Prostate gland (tissue), 2 donors: ENCODE results near the gene TBCA. TPM values are rescaled to one million over a fixed set of nuclear protein-coding genes. Genes with fewer than 3 reads are reported as not detected.
A peak's percentile ranks its signal among the peaks of the same experiment; 100 is the strongest.

Experiments used
- DNase-seq: peaks from one replicate; pipeline ENCODE4 v3.0.0-alpha.2; 2019; ENCODE audit warnings: low spot score
- H3K27ac ChIP-seq, 2 donors: fragments of 200-600 bp; sonication (generic); 2 replicates each; pipeline ENCODE4 v1.5.1; 2017 to 2019
- H3K27me3 ChIP-seq: fragments of 200-600 bp; sonication (generic); replicated peaks from 2 replicates; pipeline ENCODE4 v1.5.1; 2019; ENCODE audit not compliant: insufficient read depth
- H3K36me3 ChIP-seq, 2 donors: fragments of 200-600 bp; sonication (generic); 1 replicate in 1 of 2; 2 replicates in 1 of 2; pipeline versions ENCODE4 v1.5.1 to v1.8.1; 2017 to 2019
- H3K4me1 ChIP-seq: fragments of 200-600 bp; sonication (generic); replicated peaks from 2 replicates; pipeline ENCODE4 v1.5.1; 2019
- H3K4me3 ChIP-seq, 2 donors: fragments of 200-600 bp; sonication (generic); 2 replicates each; pipeline ENCODE4 v1.5.1; 2017 to 2019
- H3K9me3 ChIP-seq: fragments of 200-600 bp; sonication (generic); 2 replicates; pipeline ENCODE4 v1.5.1; 2017
- POLR2A ChIP-seq: fragments of 450-650 bp; IDR thresholded peaks from one replicate; pipeline ENCODE4 v1.6.1; 2016; ENCODE audit warnings: antibody characterized with exemption, mild to moderate bottlenecking
- POLR2AphosphoS5 ChIP-seq: sonication (generic); formaldehyde crosslinking; IDR thresholded peaks from one replicate; pipeline ENCODE4 v1.6.1; 2017; ENCODE audit warnings: antibody characterized with exemption
- WGBS: methylation state at CpG from one replicate; pipeline ENCODE4 v1.1.5; 2018; 5-methylcytosine and 5-hydroxymethylcytosine counted together
- intact Hi-C: fragments of 100-400 bp; cut with DNase I; formaldehyde crosslinking; loops from one replicate; pipeline ENCODE4 v1.14.2; 2022
- total RNA-seq, 2 donors: library from RNA; depleted of rRNA; stranded (reverse); fragments of >200 nt; gene quantifications; one replicate each; pipeline ENCODE4 v1.1.0, GENCODE V29; 2016
- TF ChIP-seq, protein P1 (sequence below), 4 experiments: fragments of 200-600 bp in 2 of 4; fragments of 450-650 bp in 2 of 4; sonication (generic) in 2 of 4; IDR thresholded peaks; 1 replicate in 3 of 4; 2 replicates in 1 of 4; pipeline ENCODE4 v1.5.1; 2016 to 2019; ENCODE audit warnings: antibody characterized with exemption in 4 of 4, mild to moderate bottlenecking in 2 of 4, moderate library complexity in 2 of 4

The TBCA gene
- total RNA-seq, 2 donors from 2014 or later, result 120 to 180 TPM

DNA sequence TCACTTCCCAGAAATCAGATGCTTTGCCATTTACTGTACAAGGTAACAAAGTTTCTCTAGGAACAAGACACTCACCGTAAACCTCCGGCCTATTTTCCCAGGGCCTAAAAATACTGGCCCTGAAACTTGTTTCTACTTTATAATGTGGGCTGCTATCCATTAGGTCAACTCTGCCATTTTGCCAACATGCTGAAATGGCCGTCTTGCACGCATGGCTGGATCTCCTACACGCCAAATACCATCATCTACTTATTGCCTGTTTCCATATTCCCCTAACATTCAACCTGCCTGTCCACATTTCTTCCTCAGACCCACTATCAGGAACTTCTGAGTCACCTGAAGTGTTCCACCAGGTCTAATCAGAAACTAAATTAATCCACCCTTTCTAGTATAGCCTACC is 4.7 kb downstream of the TBCA start:
- intact Hi-C loops, result loop anchor here (10.0 kb wide), 1 partner anchor 127 kb away; no protein-coding TSS in a partner anchor
- TF ChIP-seq, protein P1, sequence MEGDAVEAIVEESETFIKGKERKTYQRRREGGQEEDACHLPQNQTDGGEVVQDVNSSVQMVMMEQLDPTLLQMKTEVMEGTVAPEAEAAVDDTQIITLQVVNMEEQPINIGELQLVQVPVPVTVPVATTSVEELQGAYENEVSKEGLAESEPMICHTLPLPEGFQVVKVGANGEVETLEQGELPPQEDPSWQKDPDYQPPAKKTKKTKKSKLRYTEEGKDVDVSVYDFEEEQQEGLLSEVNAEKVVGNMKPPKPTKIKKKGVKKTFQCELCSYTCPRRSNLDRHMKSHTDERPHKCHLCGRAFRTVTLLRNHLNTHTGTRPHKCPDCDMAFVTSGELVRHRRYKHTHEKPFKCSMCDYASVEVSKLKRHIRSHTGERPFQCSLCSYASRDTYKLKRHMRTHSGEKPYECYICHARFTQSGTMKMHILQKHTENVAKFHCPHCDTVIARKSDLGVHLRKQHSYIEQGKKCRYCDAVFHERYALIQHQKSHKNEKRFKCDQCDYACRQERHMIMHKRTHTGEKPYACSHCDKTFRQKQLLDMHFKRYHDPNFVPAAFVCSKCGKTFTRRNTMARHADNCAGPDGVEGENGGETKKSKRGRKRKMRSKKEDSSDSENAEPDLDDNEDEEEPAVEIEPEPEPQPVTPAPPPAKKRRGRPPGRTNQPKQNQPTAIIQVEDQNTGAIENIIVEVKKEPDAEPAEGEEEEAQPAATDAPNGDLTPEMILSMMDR (IDR thresholded peaks at IDR 0.05), result no peak
- TF ChIP-seq POLR2AphosphoS5 (no peak), POLR2A (no peak)
- H3K27me3 ChIP-seq, result no peaks in the 10 kb centered on the region
- no peak for DNase-seq
- no peak overlapping the region for H3K4me3 ChIP-seq
- H3K36me3 ChIP-seq, result no peaks in the 10 kb centered on the region
- H3K4me1 ChIP-seq, result peaks cover 17% of the 10 kb centered on the region
- 83% methylated on average over 5 of the region's 5 CpGs for WGBS
- no peaks in the 10 kb centered on the region for H3K9me3 ChIP-seq
- H3K27ac ChIP-seq, result no peak overlapping the region

DNA sequence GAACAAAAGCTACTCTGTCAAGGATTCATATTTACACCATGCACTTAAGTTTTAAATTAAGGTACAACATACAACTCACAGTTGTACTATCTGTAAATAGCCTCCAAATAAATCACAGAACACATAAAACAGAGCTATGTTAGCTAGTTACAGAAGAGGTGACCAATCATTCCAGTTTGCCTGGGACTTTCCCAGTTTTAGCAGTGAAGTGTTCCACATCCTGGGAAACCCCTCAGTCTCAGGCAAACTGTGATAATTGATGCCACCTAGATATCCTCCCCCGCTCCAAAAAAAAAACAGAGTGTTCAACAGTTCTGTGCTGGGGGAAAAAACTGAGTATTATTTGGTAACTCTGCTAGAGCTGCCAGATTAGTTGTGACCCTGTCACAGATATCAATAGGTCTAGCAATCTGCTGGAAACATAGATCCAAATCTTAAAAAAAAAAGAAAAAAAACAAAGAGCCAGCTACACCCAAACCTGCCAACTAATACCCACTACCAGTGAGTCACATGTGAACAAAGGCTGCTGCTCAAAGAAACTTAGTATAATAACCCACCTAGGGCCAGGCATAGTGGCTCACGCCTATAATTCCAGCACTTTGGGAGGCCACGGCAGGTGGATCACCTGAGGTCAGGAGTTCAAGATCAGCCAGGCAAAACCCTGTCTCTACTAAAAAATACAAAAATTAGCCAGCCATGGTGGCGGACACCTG is 5.7 kb downstream of the TBCA start:
- Histone ChIP-seq H3K4me1 (peaks cover 17% of the 10 kb centered on the region), H3K27ac (no peak overlapping the region)
- no peak for DNase-seq

DNA sequence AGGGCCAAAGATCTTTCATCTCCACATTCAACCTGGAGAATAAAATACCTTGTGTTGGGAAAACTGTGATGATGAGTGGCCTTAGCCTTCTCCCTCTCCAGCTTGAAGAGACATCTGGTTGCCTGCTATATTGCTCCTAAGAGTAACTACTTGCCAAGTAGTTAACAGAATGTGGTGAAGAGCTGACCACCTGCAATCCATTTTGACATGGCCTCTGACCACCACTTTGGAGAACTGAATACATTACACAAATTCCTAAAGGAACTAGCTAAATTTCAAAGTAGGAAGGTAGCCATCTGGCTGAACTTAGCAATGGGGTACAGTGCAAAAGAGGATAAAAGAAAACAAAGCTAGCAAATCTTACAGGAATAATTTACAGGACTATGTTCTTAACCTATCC is 7.2 kb downstream of the TBCA start:
- H3K4me3 ChIP-seq, result no peak overlapping the region
- TF ChIP-seq POLR2A (no peak), POLR2AphosphoS5 (no peak)
- TF ChIP-seq, protein P1 (IDR thresholded peaks at IDR 0.05), result no peak
- intact Hi-C loops, result no loop called here
- H3K27me3 ChIP-seq, result no peaks in the 10 kb centered on the region
- H3K4me1 ChIP-seq, result peaks cover 14% of the 10 kb centered on the region
- no peaks in the 10 kb centered on the region for H3K36me3 ChIP-seq
- H3K27ac ChIP-seq, result no peak overlapping the region
- no peaks in the 10 kb centered on the region for H3K9me3 ChIP-seq
- no peak for DNase-seq

More for the DNA sequence above, 5.7 kb downstream of the TBCA start:
- Histone ChIP-seq H3K27me3 (no peaks in the 10 kb centered on the region), H3K9me3 (no peaks in the 10 kb centered on the region), H3K4me3 (no peak overlapping the region), H3K36me3 (no peaks in the 10 kb centered on the region)
- 92% methylated on average over 4 of the region's 4 CpGs for WGBS
- TF ChIP-seq POLR2A (no peak), POLR2AphosphoS5 (no peak)
- TF ChIP-seq, protein P1 (IDR thresholded peaks at IDR 0.05), result no peak
- intact Hi-C loops, result loop anchor here (10.0 kb wide), 1 partner anchor 126 kb away; no protein-coding TSS in a partner anchor

DNA sequence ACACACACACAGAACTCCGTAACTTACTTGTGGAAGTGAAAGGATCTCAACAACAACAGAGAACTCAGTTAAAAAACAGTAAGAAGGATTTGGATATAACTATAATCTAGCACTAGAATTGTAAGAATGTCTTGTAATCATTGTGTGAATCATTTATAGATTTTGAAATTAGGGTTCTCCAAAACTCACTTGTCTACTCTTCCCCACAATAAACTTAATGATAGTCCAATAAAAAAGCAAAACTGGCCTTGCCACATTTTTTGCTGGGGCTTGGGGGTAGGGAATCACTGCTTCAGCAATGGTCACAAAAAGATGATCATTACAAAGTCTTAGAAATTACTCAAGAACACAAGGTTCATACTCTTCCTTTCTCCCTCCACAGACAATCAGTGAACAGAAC is 8.8 kb downstream of the TBCA start:
- Histone ChIP-seq H3K27ac (no peak overlapping the region), H3K27me3 (no peaks in the 10 kb centered on the region), H3K4me3 (no peak overlapping the region), H3K36me3 (no peaks in the 10 kb centered on the region), H3K4me1 (peaks cover 6% of the 10 kb centered on the region), H3K9me3 (no peaks in the 10 kb centered on the region)
- TF ChIP-seq, protein P1 (IDR thresholded peaks at IDR 0.05), result no peak
- TF ChIP-seq POLR2AphosphoS5, result peak; percentile 9
- intact Hi-C loops, result no loop called here
- 81% methylated on average over 1 of the region's 1 CpG for WGBS
- DNase-seq, result no peak

DNA sequence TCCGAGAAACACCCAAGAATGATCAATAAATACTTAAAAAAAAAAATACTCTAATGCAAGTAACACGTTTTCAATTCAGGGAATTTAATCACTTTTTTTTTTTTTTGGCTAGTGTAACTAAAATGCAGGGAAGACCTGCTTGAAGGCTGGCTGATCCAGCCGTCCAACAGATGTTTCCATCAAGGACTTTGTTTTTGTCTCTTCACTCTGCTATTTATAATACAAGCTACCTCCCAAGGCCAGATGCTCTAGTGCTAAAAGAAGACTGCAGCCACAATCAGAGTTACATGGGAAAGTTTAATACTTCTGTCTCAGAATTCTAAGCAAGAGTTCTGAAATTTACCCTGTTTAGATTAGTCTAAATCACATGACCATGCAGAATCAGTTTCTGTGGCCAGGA is 14.5 kb downstream of the TBCA start:
- no peaks in the 10 kb centered on the region for H3K27me3 ChIP-seq
- TF ChIP-seq, protein P1 (IDR thresholded peaks at IDR 0.05), result no peak
- TF ChIP-seq POLR2AphosphoS5, result no peak
- no peak for TF ChIP-seq POLR2A
- no peak overlapping the region for H3K4me3 ChIP-seq
- H3K9me3 ChIP-seq, result no peaks in the 10 kb centered on the region
- DNase-seq, result no peak
- intact Hi-C loops, result no loop called here
- H3K4me1 ChIP-seq, result no peaks in the 10 kb centered on the region
- WGBS, result 64% methylated on average over 3 of the region's 3 CpGs
- no peak overlapping the region for H3K27ac ChIP-seq
- H3K36me3 ChIP-seq, result no peaks in the 10 kb centered on the region
